Neutrophil (primary cell): ENCODE data around the gene KCNA3.

Experiments
- H3K27ac ChIP-seq: fragments of 200-600 bp; sonication (generic); 2 replicates; pipeline ENCODE4 v1.5.1; 2016; ENCODE audit warnings: mild to moderate bottlenecking, moderate library complexity
- H3K27me3 ChIP-seq: fragments of 200-600 bp; sonication (generic); 2 replicates; pipeline ENCODE4 v1.6.0; 2016; ENCODE audit warnings: mild to moderate bottlenecking
- H3K36me3 ChIP-seq: fragments of 200-600 bp; sonication (generic); 2 replicates; pipeline ENCODE4 v1.5.1; 2017
- H3K4me1 ChIP-seq, 2 experiments: fragments of 200-600 bp in 1 of 2; sonication (generic) in 1 of 2; 1 replicate in 1 of 2; 2 replicates in 1 of 2; pipeline versions ENCODE4 v1.5.1 to v1.6.1; 2013 to 2016; ENCODE audit warnings: low read depth in 1 of 2, low read length in 1 of 2, mild to moderate bottlenecking in 1 of 2, moderate library complexity in 1 of 2; ENCODE audit not compliant: control insufficient read depth in 1 of 2, insufficient read depth in 1 of 2
- H3K4me3 ChIP-seq, 2 experiments: fragments of 200-600 bp in 1 of 2; sonication (generic) in 1 of 2; 1 replicate in 1 of 2; 2 replicates in 1 of 2; pipeline ENCODE4 v1.5.1; 2013 to 2016; ENCODE audit warnings: low read depth in 1 of 2, low read length in 1 of 2, mild to moderate bottlenecking in 1 of 2, moderate library complexity in 1 of 2
- H3K9me3 ChIP-seq: fragments of 200-600 bp; sonication (generic); 2 replicates; pipeline ENCODE4 v1.5.1; 2016
- TF ChIP-seq, protein P1 (sequence below): fragments of 200-600 bp; sonication (generic); IDR thresholded peaks from 2 replicates; pipeline ENCODE4 v1.5.1; 2016; ENCODE audit warnings: antibody characterized with exemption

Gene KCNA3

DNA sequence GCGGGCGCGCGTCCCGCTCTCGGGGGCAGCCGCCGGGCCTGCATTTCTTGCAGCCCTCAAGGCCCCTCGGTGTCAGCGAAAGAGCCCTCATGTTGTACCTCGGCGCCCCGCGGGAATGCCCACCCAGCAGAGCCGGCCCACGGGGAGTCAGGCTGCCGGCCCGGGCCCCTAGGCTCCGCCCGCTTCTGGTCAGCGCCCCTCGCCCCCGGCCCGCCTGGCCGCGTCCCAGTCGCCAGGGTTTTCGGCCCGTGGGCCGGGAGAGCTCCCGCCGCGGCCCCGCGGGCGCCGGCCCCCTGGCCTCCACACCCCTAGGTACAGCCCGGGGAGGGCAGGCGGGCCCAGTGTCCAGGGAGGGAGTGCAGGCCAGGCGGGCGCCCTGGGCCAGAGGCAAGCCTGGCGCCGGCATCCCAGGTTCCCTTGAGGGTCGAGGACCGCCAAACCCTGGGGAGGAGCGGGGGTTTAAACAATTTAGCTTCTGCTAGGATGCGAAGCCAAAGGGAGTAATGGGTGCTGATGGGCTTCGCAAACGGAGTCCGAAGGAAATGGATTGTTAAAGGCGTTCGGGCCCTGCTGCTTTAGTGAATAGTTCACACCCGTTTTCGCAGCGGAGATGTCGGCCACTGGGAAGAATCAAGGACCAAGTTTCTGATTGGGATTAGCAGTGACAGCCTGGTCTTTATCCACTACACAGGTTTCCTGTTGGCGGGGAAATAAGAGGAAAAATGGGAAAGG lies 486 bp upstream of the KCNA3 start:
- Histone ChIP-seq H3K27me3 (peaks cover 100% of the 10 kb centered on the region), H3K27ac (no peak overlapping the region), H3K4me1 (peaks cover 0 to 8% of the 10 kb centered on the region in 2 experiments), H3K36me3 (no peaks in the 10 kb centered on the region), H3K9me3 (no peaks in the 10 kb centered on the region), H3K4me3 (peak overlapping the region in 1 of 2 experiments; percentile 21)
- TF ChIP-seq, protein P1, sequence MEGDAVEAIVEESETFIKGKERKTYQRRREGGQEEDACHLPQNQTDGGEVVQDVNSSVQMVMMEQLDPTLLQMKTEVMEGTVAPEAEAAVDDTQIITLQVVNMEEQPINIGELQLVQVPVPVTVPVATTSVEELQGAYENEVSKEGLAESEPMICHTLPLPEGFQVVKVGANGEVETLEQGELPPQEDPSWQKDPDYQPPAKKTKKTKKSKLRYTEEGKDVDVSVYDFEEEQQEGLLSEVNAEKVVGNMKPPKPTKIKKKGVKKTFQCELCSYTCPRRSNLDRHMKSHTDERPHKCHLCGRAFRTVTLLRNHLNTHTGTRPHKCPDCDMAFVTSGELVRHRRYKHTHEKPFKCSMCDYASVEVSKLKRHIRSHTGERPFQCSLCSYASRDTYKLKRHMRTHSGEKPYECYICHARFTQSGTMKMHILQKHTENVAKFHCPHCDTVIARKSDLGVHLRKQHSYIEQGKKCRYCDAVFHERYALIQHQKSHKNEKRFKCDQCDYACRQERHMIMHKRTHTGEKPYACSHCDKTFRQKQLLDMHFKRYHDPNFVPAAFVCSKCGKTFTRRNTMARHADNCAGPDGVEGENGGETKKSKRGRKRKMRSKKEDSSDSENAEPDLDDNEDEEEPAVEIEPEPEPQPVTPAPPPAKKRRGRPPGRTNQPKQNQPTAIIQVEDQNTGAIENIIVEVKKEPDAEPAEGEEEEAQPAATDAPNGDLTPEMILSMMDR, result no peak

DNA sequence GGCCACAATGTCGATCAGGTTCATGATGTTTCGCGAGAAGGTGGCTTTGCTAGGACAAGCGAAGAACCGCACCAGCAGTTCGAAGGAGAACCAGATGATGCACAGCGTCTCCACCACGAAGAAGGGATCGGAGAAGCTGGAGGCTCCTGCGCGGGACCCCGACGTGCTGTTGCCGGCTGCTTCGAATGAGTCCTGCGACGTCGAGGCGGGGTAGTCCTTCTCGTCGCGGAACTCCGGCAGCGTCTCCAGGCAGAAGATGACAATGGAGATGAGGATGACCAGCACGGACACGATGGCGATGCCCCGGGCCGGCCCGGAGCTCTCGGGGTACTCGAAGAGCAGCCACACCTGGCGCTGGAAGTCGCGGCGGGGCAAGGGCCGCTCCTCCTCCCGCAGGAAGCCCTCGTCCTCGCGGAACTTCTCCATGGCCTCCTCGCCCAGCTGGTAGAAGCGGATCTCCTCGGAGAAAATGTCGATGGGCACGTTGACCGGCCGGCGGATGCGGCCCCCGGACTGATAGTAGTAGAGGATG lies 869 bp downstream of the KCNA3 start:
- Histone ChIP-seq H3K4me3 (no peak overlapping the region), H3K4me1 (peaks cover 0 to 8% of the 10 kb centered on the region in 2 experiments), H3K36me3 (no peaks in the 10 kb centered on the region), H3K27ac (no peak overlapping the region), H3K9me3 (no peaks in the 10 kb centered on the region), H3K27me3 (peaks cover 100% of the 10 kb centered on the region)
- TF ChIP-seq, protein P1, result no peak

DNA sequence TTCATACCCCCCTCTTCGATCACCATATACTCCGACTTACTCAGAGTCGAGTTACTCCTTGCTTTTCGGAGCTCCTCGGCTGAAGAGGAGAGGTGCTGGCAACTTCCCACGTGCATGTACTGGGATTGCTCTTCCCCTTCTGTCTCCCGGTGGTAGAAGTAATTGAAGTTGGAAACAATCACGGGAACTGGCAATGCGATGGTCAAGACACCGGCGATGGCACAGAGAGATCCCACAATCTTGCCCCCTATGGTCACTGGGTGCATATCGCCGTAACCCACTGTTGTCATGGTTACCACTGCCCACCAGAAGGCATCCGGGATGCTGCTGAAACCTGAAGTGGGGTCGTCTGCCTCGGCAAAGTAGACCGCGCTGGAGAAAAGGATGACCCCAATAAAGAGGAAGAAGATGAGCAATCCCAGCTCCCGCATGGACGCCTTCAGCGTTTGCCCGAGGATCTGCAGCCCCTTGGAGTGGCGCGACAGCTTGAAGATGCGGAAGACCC lies 1.5 kb downstream of the KCNA3 start:
- peaks cover 0 to 8% of the 10 kb centered on the region in 2 experiments for H3K4me1 ChIP-seq
- H3K27ac ChIP-seq, result no peak overlapping the region
- peaks cover 99% of the 10 kb centered on the region for H3K27me3 ChIP-seq
- H3K9me3 ChIP-seq, result no peaks in the 10 kb centered on the region
- TF ChIP-seq, protein P1, result no peak
- H3K36me3 ChIP-seq, result no peaks in the 10 kb centered on the region
- H3K4me3 ChIP-seq, result no peak overlapping the region

DNA sequence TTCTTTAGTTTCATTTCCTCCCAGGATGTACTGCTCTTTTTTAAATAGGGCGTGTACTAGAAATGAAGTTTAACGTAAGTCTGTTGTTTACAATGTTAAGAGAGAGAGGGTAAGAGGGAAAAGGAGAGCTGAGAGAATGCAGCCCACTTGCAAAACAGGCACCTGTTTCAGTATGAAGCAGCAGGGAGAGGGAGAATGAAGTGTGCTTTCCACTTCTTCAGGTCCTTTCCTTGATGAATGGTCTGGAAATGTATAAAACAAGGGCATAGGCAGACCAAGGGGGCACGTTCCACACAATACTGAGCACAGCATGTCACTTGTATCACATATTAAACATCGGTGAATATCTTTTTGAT lies 2.0 kb downstream of the KCNA3 start:
- Histone ChIP-seq H3K4me3 (no peak overlapping the region), H3K27me3 (peaks cover 97% of the 10 kb centered on the region), H3K9me3 (no peaks in the 10 kb centered on the region), H3K36me3 (no peaks in the 10 kb centered on the region), H3K4me1 (peaks cover 0 to 8% of the 10 kb centered on the region in 2 experiments), H3K27ac (no peak overlapping the region)
- TF ChIP-seq, protein P1, result no peak

DNA sequence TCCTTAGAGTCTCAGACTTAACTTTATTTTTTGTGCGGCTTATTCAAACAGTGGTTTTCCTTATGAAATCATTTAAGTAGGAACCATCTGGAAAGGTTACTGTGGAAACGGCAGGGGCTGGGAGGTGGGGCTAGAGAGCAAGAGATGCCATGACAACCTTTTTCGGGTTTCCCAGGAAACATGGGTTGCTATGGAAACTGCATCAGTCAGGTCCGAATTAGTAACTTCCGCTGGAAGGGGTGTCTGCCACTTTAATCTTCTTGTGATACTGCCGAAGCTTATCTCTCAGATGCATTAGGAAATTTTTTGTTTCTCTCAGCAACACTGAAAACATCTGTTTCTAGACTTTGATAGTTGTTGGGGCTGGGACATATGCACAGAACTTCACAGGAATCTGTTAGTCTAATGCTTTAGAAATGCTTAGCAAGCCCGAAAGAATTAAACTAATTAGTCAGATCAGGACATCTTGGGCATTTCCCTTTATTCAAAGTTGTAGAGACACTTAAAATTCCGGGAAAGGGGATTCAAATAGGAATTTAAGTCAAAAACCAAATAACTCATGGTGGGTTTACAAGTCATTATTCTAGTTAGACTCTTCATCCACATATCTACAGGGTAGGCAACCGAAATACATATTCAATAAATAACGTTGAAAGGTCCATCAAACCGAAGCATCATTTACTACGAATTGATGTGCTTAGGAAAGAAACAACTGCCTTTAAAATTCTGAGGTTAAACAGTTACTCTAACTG lies 2.6 kb downstream of the KCNA3 start:
- Histone ChIP-seq H3K4me3 (no peak overlapping the region), H3K27ac (no peak overlapping the region), H3K9me3 (no peaks in the 10 kb centered on the region), H3K36me3 (no peaks in the 10 kb centered on the region), H3K4me1 (peaks cover 0 to 8% of the 10 kb centered on the region in 2 experiments), H3K27me3 (peaks cover 91% of the 10 kb centered on the region)
- TF ChIP-seq, protein P1, result no peak
